Keratinocyte (primary cell): ENCODE measurements around the gene SMIM14.

Experiments
- CTCF ChIP-seq, 3 experiments: IDR thresholded peaks in 1 of 3; conservative IDR thresholded peaks in 1 of 3; optimal IDR thresholded peaks in 1 of 3; 2 replicates in 2 of 3; 3 replicates in 1 of 3; pipeline versions ENCODE3 to v1.5.1; 2011; ENCODE audit warnings: low read length in 3 of 3, mild to moderate bottlenecking in 3 of 3, moderate library complexity in 2 of 3, control low read depth in 1 of 3, inconsistent platforms in 1 of 3; ENCODE audit not compliant: insufficient read depth in 2 of 3; ENCODE audit errors: extremely low read depth in 1 of 3
- EZH2 ChIP-seq: IDR thresholded peaks from one replicate; pipeline ENCODE4 v1.6.1; 2012; ENCODE audit warnings: inconsistent platforms, mild to moderate bottlenecking, low read length, moderate library complexity

DNA sequence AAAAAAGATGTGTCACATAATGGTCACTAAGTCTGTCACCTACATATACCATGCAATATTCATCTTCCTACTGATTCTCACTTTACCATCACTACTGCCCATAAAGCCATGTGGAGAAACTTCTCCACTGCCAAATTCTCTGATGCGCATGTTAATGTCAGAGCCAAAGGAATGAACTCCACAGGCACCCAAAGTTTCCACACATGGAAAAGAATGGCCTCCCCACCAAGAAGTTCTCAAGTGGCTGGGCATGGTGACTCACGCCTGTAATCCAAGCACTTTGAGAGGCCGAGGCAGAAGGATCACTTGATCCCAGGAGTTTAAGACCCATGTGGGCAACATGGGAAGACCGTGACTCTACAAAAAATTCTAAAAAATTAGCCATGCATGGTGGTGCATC, 67.6 kb downstream of the SMIM14 start:
- TF ChIP-seq EZH2: no peak
- TF ChIP-seq CTCF (optimal IDR thresholded peaks at IDR 0.05 in 1 of 3, IDR thresholded peaks at IDR 0.05 in 1 of 3, conservative IDR thresholded peaks at IDR 0.05 in 1 of 3; ENCODE audit: extremely low read depth in 1 of 3, insufficient read depth in 2 of 3, low read length in 3 of 3): no peak
